ENCODE data around the gene ST3GAL2. TPM values are rescaled to one million over a fixed set of nuclear protein-coding genes. Genes with fewer than 3 reads are reported as not detected.

The ST3GAL2 gene
- total and polyA plus RNA-seq, 10 of the 15 experiments (the other 5 are each of a cell fraction or from before 2014, with no cell fraction given): 0.95 to 61.7 (median 25.9) TPM

DNA sequence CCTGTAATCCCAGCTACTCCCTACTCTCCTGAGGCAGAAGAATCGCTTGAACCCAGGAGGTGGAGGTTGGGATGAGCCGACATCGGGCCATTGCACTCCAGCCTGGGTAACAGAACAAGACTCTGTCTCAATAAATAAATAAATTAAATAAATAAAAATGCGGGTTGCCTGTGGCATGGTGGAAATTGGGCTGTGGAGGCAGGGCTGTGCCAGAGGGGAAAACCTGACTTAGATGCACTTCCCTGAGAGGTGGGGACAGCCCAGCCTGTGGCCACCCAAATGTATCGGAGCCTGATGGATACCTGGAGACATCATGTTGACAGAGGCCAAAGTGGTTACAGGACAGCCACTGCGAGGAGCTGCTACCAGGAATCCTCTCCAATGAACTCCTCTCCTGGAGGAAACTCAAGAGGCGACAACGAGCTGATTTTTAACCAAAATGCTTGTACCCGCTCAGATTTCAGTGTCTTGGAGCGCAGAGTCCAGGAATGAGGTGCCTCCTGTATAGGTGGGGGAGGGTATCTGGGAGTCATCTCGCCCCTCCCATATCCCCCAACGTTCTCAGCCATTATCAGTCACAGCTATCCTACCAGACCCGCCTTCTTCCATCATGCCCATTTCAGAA lies 59.9 kb downstream of the ST3GAL2 start:
- no peak for ATAC-seq
- intact Hi-C loops (cut with micrococcal nuclease; ENCODE audit: unreplicated experiment) (no loop called here), in situ Hi-C loops (cut with MboI) (no loop called here)
- CTCF ChIA-PET: interaction anchor here (0.9 to 2.9 kb wide), 3 partner anchors 9 to 149 kb away, joined by 3 to 26 read pairs (median 23); partner anchors contain the start of gene FCSK
- Histone ChIP-seq H3K9ac (ENCODE audit: control insufficient read depth, insufficient read depth, low read length) (no peak overlapping the region; the same call in 1 of the 2 replicates), H4K20me1 (ENCODE audit: control insufficient read depth, insufficient read depth) (no peaks in the 10 kb centered on the region), H2AFZ (ENCODE audit: control insufficient read depth, low read depth, low read length) (no peak overlapping the region), H3K4me2 (ENCODE audit: control insufficient read depth, insufficient read depth) (peak overlapping the region; percentile 92; the same call in 1 of the 2 replicates), H3K9me3 (replicated peaks; ENCODE audit: control insufficient read depth, insufficient read depth, low read length) (no peaks in the 10 kb centered on the region), H3K79me2 (ENCODE audit: control insufficient read depth, insufficient read depth, low read length) (peaks cover 23% of the 10 kb centered on the region), H3K27me3 (replicated peaks in 1 of 2; ENCODE audit: control insufficient read depth in 2 of 2, insufficient read depth in 2 of 2, low read length in 1 of 2) (no peaks in the 10 kb centered on the region), H3K36me3 (ENCODE audit: control insufficient read depth in 2 of 2, insufficient read depth in 2 of 2, low read length in 1 of 2) (peaks cover 9 to 14% of the 10 kb centered on the region in 2 experiments; a peak in 3 of 4 replicates), H3K4me1 (ENCODE audit: control insufficient read depth, insufficient read depth, low read length) (peaks cover 14% of the 10 kb centered on the region), H3K27ac (ENCODE audit: control insufficient read depth, insufficient read depth) (no peak overlapping the region), H3K4me3 (no peak overlapping the region)
- DNase-seq (ENCODE audit: low read depth, low spot score): no peak
- BruUV-seq (replicated peaks): no TSS peak
- 91% methylated on average over 13 of the region's 13 CpGs for WGBS (ENCODE audit: insufficient coverage, insufficient replicate concordance, low lambda C conversion rate, missing lambda C conversion rate)
- POLR2A ChIA-PET: interaction anchor here (0.7 to 2.2 kb wide), 4 partner anchors 9 to 616 kb away, joined by 3 to 6 read pairs (median 4); partner anchors contain the start of gene DDX19A
- SMC1A ChIA-PET (ENCODE audit: uncharacterized antibody, unreplicated experiment): interaction anchor here (0.7 to 2.3 kb wide), 5 partner anchors 9 to 155 kb away, joined by 3 to 11 read pairs (median 3); no protein-coding TSS in a partner anchor
- 0 out of 2 replicates have a peak, but pooled peaks have one; percentile 29 for TF ChIP-seq PAX5 (IDR thresholded peaks at IDR 0.05; ENCODE audit: borderline replicate concordance, low read depth, low read length)
- TF ChIP-seq POLR2A (IDR thresholded peaks at IDR 0.05; ENCODE audit: low read depth, low read length): peak; percentile 46; the same call in 1 of the 2 replicates
- no peak for TF ChIP-seq BHLHE40 (IDR thresholded peaks at IDR 0.05; ENCODE audit: borderline replicate concordance in 1 of 2, low read depth in 2 of 2, low read length in 1 of 2)
- no peak for TF ChIP-seq MTA2 (IDR thresholded peaks at IDR 0.05; ENCODE audit: low read depth)
- peak; percentile 83 for TF ChIP-seq BCL3 (IDR thresholded peaks at IDR 0.05; ENCODE audit: borderline replicate concordance, insufficient read depth, low read depth, low read length, poor library complexity, severe bottlenecking)
- RAD21 ChIA-PET (ENCODE audit: unreplicated experiment): interaction anchor here (2.8 to 3.3 kb wide), 2 partner anchors 54 to 75 kb away, joined by 9 to 28 read pairs; partner anchors contain the start of gene FCSK
- FAIRE-seq: no peak

Data from GM12878 (cell line).